ENCODE measurements around the gene PTPN14. TPM values are rescaled to one million over a fixed set of nuclear protein-coding genes. Genes with fewer than 3 reads are reported as not detected.
"Not testable (repeated sequence)": the region's sequence is repeated elsewhere in the genome, so short reads cannot be mapped to it uniquely, and the experiment has no call there.

The PTPN14 gene
- total RNA-seq, 1 donor from 2014 or later, result 43.7 TPM

GRCh38 chr1:214503553-214503952 is 47.8 kb downstream of the PTPN14 start:
- Histone ChIP-seq H3K36me3 (no peaks in the 10 kb centered on the region), H3K27me3 (no peaks in the 10 kb centered on the region), H3K4me1 (no peaks in the 10 kb centered on the region), H3K4me3 (no peak overlapping the region), H3K9me3 (no peaks in the 10 kb centered on the region), H3K27ac (no peak overlapping the region)
- intact Hi-C loops (cut with DNase I), result no loop called here
- TF ChIP-seq CTCF (IDR thresholded peaks at IDR 0.05), result no peak
- ATAC-seq (no peak), DNase-seq (no peak)

- no peak for ATAC-seq
- H3K27me3 ChIP-seq, result no peaks in the 10 kb centered on the region
- no peaks in the 10 kb centered on the region for H3K36me3 ChIP-seq
- H3K4me3 ChIP-seq, result no peak overlapping the region
- no peaks in the 10 kb centered on the region for H3K9me3 ChIP-seq
- no peaks in the 10 kb centered on the region for H3K4me1 ChIP-seq
- DNase-seq, result no peak
- intact Hi-C loops (cut with DNase I), result no loop called here
- no peak for TF ChIP-seq CTCF (IDR thresholded peaks at IDR 0.05)
- H3K27ac ChIP-seq, result no peak overlapping the region
Observed at GRCh38 chr1:214500340-214501055, 50.9 kb downstream of the PTPN14 start.

GRCh38 chr1:214499732-214500131 is 51.7 kb downstream of the PTPN14 start:
- Histone ChIP-seq H3K9me3 (no peaks in the 10 kb centered on the region), H3K4me1 (no peaks in the 10 kb centered on the region), H3K27ac (no peak overlapping the region), H3K27me3 (no peaks in the 10 kb centered on the region), H3K4me3 (no peak overlapping the region), H3K36me3 (no peaks in the 10 kb centered on the region)
- ATAC-seq (no peak), DNase-seq (no peak)
- TF ChIP-seq CTCF (IDR thresholded peaks at IDR 0.05), result no peak
- intact Hi-C loops (cut with DNase I), result no loop called here

- Histone ChIP-seq H3K4me1 (no peaks in the 10 kb centered on the region), H3K9me3 (no peaks in the 10 kb centered on the region), H3K36me3 (no peaks in the 10 kb centered on the region), H3K4me3 (no peak overlapping the region), H3K27me3 (no peaks in the 10 kb centered on the region), H3K27ac (no peak overlapping the region)
- ATAC-seq (no peak), DNase-seq (no peak)
- intact Hi-C loops (cut with DNase I), result no loop called here
- TF ChIP-seq CTCF (IDR thresholded peaks at IDR 0.05), result no peak
Observed at GRCh38 chr1:214498021-214498420, 53.4 kb downstream of the PTPN14 start.

- Histone ChIP-seq H3K27me3 (no peaks in the 10 kb centered on the region), H3K27ac (no peak overlapping the region), H3K4me3 (no peak overlapping the region), H3K36me3 (no peaks in the 10 kb centered on the region), H3K4me1 (no peaks in the 10 kb centered on the region), H3K9me3 (no peaks in the 10 kb centered on the region)
- DNase-seq (no peak), ATAC-seq (peak; percentile 20)
- intact Hi-C loops (cut with DNase I), result no loop called here
- no peak for TF ChIP-seq CTCF (IDR thresholded peaks at IDR 0.05)
Observed at GRCh38 chr1:214496126-214496525, 55.3 kb downstream of the PTPN14 start.

- H3K4me3 ChIP-seq, result no peak overlapping the region
- H3K4me1 ChIP-seq, result no peaks in the 10 kb centered on the region
- no peaks in the 10 kb centered on the region for H3K27me3 ChIP-seq
- DNase-seq (no peak), ATAC-seq (peak; percentile 53)
- H3K27ac ChIP-seq, result no peak overlapping the region
- no peaks in the 10 kb centered on the region for H3K36me3 ChIP-seq
- intact Hi-C loops (cut with DNase I), result no loop called here
- no peaks in the 10 kb centered on the region for H3K9me3 ChIP-seq
- TF ChIP-seq CTCF (IDR thresholded peaks at IDR 0.05), result no peak
Observed at GRCh38 chr1:214494706-214495105, 56.7 kb downstream of the PTPN14 start.

GRCh38 chr1:214494179-214494578 is 57.2 kb downstream of the PTPN14 start:
- intact Hi-C loops (cut with DNase I); ATAC-seq; H3K9me3 ChIP-seq; H3K27ac ChIP-seq; H3K27me3 ChIP-seq; DNase-seq; H3K4me3 ChIP-seq; H3K36me3 ChIP-seq; H3K4me1 ChIP-seq: not testable (repeated sequence)

Measured in upper lobe of right lung (tissue), 1 donor.